HepG2 (cell line): ENCODE measurements around the gene CBFA2T2. TPM values are rescaled to one million over a fixed set of nuclear protein-coding genes. Genes with fewer than 3 reads are reported as not detected.
A peak's percentile ranks its signal among the peaks of the same experiment; 100 is the strongest.

Experiments used
- ARNT2 ChIP-seq: sonication (generic); formaldehyde crosslinking; IDR thresholded peaks from 2 replicates; pipeline ENCODE4 v1.8.0; 2022; ENCODE audit warnings: mild to moderate bottlenecking, low read depth, missing genetic modification reagents, moderate library complexity
- ELF3 ChIP-seq: IDR thresholded peaks from 2 replicates; pipeline ENCODE4 v1.6.1; 2016; ENCODE audit warnings: missing genetic modification reagents, missing compliant biosample characterization
- ELF4 ChIP-seq: sonication (generic); formaldehyde crosslinking; IDR thresholded peaks from 2 replicates; pipeline ENCODE4 v1.5.0; 2020; ENCODE audit warnings: missing genetic modification reagents, mild to moderate bottlenecking, moderate library complexity, borderline replicate concordance
- IKZF4 ChIP-seq: sonication (generic); formaldehyde crosslinking; IDR thresholded peaks from 2 replicates; pipeline ENCODE4 v1.5.1; 2020; ENCODE audit warnings: borderline replicate concordance, mild to moderate bottlenecking, low read depth, missing genetic modification reagents; ENCODE audit errors: not compliant biosample characterization
- KLF6 ChIP-seq: IDR thresholded peaks from 2 replicates; pipeline ENCODE4 v1.8.0; 2016; ENCODE audit warnings: missing biosample characterization, missing genetic modification reagents
- MAF1 ChIP-seq: sonication (generic); formaldehyde crosslinking; IDR thresholded peaks from 2 replicates; pipeline ENCODE4 v1.5.0; 2020; ENCODE audit warnings: missing genetic modification reagents, borderline replicate concordance
- MZF1 ChIP-seq: sonication (generic); formaldehyde crosslinking; IDR thresholded peaks from 2 replicates; pipeline ENCODE4 v1.8.1; 2023; ENCODE audit warnings: mild to moderate bottlenecking, missing genetic modification reagents, borderline replicate concordance
- NR2C2 ChIP-seq: sonication (generic); formaldehyde crosslinking; IDR thresholded peaks from 2 replicates; pipeline ENCODE4 v1.4.0; 2020; ENCODE audit warnings: missing genetic modification reagents, mild to moderate bottlenecking, moderate library complexity, borderline replicate concordance
- SATB2 ChIP-seq: sonication (generic); formaldehyde crosslinking; IDR thresholded peaks from 2 replicates; pipeline ENCODE4 v1.5.0; 2020; ENCODE audit warnings: missing genetic modification reagents
- SIX4 ChIP-seq: sonication (generic); formaldehyde crosslinking; IDR thresholded peaks from 2 replicates; pipeline ENCODE4 v1.4.0; 2020; ENCODE audit warnings: missing genetic modification reagents
- SMARCC2 ChIP-seq: fragments of 450-650 bp; IDR thresholded peaks from 2 replicates; pipeline ENCODE4 v1.6.1; 2017; ENCODE audit warnings: antibody characterized with exemption, mild to moderate bottlenecking
- SOX13 ChIP-seq, 3 experiments: fragments of 450-650 bp in 1 of 3; sonication (generic) in 1 of 3; formaldehyde crosslinking in 1 of 3; IDR thresholded peaks in 2 of 3; conservative IDR thresholded peaks in 1 of 3; 2 replicates each; pipeline versions ENCODE4 v1.5.0 to v1.6.1; 2016 to 2020; ENCODE audit warnings: antibody characterized with exemption in 1 of 3, mild to moderate bottlenecking in 1 of 3, missing compliant biosample characterization in 1 of 3, missing genetic modification reagents in 1 of 3, moderate library complexity in 1 of 3
- YEATS4 ChIP-seq: sonication (generic); formaldehyde crosslinking; IDR thresholded peaks from 2 replicates; pipeline ENCODE4 v1.4.0; 2020; ENCODE audit warnings: missing genetic modification reagents, borderline replicate concordance
- ZNF235 ChIP-seq: sonication (generic); formaldehyde crosslinking; IDR thresholded peaks from 2 replicates; pipeline ENCODE4 v1.8.1; 2023; ENCODE audit warnings: mild to moderate bottlenecking, missing genetic modification reagents, borderline replicate concordance
- ZNF652 ChIP-seq: IDR thresholded peaks from 2 replicates; pipeline ENCODE4 v1.6.1; 2016; ENCODE audit warnings: low read depth, borderline replicate concordance
- ZNF891 ChIP-seq: sonication (generic); formaldehyde crosslinking; IDR thresholded peaks from 2 replicates; pipeline ENCODE4 v1.5.0; 2020; ENCODE audit warnings: mild to moderate bottlenecking, missing genetic modification reagents
- polyA plus RNA-seq, 8 experiments: library from polyadenylated mRNA; depleted of rRNA in 3 of 8; stranded (reverse) in 7 of 8; unstranded in 1 of 8; fragments of >200 nt; fragmentation: Illumina TruSeq in 4 of 8; extraction: Trizol in 4 of 8; gene quantifications; 2 replicates each; pipeline versions ENCODE4 v1.2.1 to v1.2.3, GENCODE V29; 2011 to 2016; ENCODE audit warnings: low read depth in 4 of 8, missing spikeins in 1 of 8, mixed read lengths in 1 of 8; ENCODE audit not compliant: insufficient read depth in 1 of 8
- total RNA-seq, 5 experiments: library from RNA; depleted of rRNA; stranded (reverse); fragments of >200 nt; fragmentation: Illumina TruSeq; extraction: Trizol; gene quantifications; 2 replicates each; pipeline ENCODE4 v1.2.3, GENCODE V29; 2016; ENCODE audit warnings: low read depth in 1 of 5
- TF ChIP-seq, protein P1 (sequence below): sonication (generic); formaldehyde crosslinking; IDR thresholded peaks from 2 replicates; pipeline ENCODE4 v1.9.0; 2021; ENCODE audit warnings: missing genetic modification reagents, mild to moderate bottlenecking, borderline replicate concordance
- TF ChIP-seq, protein P2 (sequence below), 2 experiments: sonication (generic) in 1 of 2; formaldehyde crosslinking in 1 of 2; IDR thresholded peaks; 2 replicates each; pipeline versions ENCODE4 v1.4.0 to v1.6.1; 2016 to 2020; ENCODE audit warnings: borderline replicate concordance in 1 of 2, low read depth in 1 of 2, mild to moderate bottlenecking in 1 of 2, missing genetic modification reagents in 1 of 2
- TF ChIP-seq, protein P3 (sequence below): sonication (generic); formaldehyde crosslinking; IDR thresholded peaks from 2 replicates; pipeline ENCODE4 v1.8.1; 2023; ENCODE audit warnings: mild to moderate bottlenecking, inconsistent platforms, moderate library complexity, missing genetic modification reagents, borderline replicate concordance
- TF ChIP-seq, protein P4 (sequence below): IDR thresholded peaks from 2 replicates; pipeline ENCODE4 v1.6.1; 2016; ENCODE audit warnings: missing biosample characterization, missing genetic modification reagents, low read depth

Gene CBFA2T2
- total and polyA plus RNA-seq, 2 of the 13 experiments (the other 11 are each of a cell fraction or from before 2014, with no cell fraction given): 6.3 to 21.2 TPM

DNA sequence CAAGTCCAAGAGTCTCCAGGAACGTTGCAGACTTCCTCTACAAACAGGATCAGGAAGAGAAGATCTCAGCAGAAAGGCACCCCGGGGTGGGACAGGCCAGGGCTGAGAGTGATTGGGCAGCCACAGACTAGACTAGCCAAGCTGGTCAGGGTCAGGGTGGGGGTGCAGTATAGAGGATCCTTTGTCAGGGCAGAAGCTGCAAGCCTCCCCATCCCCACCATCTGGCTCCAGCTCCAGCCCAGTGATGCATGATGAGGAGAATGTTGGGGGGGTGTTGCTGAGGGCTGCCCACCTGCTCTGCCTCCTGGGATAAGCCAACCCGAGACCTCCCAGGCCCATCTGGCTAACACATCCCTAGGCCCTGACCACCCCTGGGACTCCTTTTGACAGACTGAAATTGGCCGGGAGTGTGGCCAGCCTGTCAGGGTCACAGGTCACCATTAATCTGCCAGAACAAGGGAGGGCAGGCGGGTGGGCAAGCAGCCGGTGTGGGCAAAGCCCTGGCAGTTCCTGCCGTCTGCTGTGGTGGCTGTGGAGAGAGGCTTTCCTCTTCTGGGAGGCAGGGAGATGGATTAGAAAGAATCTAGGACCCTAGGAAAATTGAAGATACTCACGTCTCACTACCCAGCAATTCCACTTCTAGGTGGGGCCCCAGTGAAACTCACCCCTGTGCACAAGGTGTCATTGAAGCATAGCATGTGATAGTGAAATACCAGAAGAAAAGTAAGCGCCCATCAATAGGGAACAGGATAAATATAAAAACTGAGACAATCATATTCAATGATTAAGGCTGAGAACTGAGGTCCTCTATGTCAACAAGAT is 24.2 kb upstream of the CBFA2T2 start (continued):
- TF ChIP-seq, protein P1, sequence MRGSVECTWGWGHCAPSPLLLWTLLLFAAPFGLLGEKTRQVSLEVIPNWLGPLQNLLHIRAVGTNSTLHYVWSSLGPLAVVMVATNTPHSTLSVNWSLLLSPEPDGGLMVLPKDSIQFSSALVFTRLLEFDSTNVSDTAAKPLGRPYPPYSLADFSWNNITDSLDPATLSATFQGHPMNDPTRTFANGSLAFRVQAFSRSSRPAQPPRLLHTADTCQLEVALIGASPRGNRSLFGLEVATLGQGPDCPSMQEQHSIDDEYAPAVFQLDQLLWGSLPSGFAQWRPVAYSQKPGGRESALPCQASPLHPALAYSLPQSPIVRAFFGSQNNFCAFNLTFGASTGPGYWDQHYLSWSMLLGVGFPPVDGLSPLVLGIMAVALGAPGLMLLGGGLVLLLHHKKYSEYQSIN (CRISPR knock-in tag): no peak
- TF ChIP-seq, protein P2, sequence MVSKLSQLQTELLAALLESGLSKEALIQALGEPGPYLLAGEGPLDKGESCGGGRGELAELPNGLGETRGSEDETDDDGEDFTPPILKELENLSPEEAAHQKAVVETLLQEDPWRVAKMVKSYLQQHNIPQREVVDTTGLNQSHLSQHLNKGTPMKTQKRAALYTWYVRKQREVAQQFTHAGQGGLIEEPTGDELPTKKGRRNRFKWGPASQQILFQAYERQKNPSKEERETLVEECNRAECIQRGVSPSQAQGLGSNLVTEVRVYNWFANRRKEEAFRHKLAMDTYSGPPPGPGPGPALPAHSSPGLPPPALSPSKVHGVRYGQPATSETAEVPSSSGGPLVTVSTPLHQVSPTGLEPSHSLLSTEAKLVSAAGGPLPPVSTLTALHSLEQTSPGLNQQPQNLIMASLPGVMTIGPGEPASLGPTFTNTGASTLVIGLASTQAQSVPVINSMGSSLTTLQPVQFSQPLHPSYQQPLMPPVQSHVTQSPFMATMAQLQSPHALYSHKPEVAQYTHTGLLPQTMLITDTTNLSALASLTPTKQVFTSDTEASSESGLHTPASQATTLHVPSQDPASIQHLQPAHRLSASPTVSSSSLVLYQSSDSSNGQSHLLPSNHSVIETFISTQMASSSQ (IDR thresholded peaks at IDR 0.05; ENCODE audit: low read depth): no peak
- TF ChIP-seq, protein P2 (CRISPR knock-in tag; IDR thresholded peaks at IDR 0.05; ENCODE audit: borderline replicate concordance): no peak
- TF ChIP-seq SOX13 (IDR thresholded peaks at IDR 0.05): no peak
- no peak for TF ChIP-seq SOX13 (CRISPR knock-in tag; conservative IDR thresholded peaks at IDR 0.05 in 1 of 2, IDR thresholded peaks at IDR 0.05 in 1 of 2)
- TF ChIP-seq ARNT2 (CRISPR knock-in tag): peak; percentile 54; the same call in 1 of the 2 replicates
- no peak for TF ChIP-seq MZF1 (CRISPR knock-in tag)
- TF ChIP-seq SIX4 (CRISPR knock-in tag): no peak
- no peak for TF ChIP-seq KLF6 (CRISPR knock-in tag)
- TF ChIP-seq, protein P3, sequence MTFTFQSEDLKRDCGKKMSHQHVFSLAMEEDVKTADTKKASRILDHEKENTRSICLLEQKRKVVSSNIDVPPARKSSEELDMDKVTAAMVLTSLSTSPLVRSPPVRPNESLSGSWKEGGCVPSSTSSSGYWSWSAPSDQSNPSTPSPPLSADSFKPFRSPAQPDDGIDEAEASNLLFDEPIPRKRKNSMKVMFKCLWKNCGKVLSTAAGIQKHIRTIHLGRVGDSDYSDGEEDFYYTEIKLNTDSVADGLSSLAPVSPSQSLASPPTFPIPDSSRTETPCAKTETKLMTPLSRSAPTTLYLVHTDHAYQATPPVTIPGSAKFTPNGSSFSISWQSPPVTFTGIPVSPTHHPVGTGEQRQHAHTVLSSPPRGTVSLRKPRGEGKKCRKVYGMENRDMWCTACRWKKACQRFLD: no peak
- TF ChIP-seq ZNF235 (CRISPR knock-in tag): no peak
- TF ChIP-seq ZNF891 (CRISPR knock-in tag): peak; percentile 62; the same call in 1 of the 2 replicates
- TF ChIP-seq, protein P4, sequence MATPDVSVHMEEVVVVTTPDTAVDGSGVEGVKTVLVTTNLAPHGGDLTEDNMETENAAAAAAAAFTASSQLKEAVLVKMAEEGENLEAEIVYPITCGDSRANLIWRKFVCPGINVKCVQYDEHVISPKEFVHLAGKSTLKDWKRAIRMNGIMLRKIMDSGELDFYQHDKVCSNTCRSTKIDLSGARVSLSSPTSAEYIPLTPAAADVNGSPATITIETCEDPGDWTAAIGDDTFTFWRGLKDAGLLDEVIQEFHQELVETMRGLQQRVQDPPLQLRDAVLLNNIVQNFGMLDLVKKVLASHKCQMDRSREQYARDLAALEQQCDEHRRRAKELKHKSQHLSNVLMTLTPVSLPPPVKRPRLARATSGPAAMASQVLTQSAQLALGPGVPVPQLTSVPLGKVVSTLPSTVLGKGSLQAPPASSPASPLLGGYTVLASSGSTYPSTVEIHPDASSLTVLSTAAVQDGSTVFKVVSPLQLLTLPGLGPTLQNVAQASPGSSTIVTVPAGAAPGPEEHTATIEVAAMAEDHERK (CRISPR knock-in tag): no peak
- TF ChIP-seq ZNF652: no peak
- no peak for TF ChIP-seq MAF1 (CRISPR knock-in tag)
- TF ChIP-seq IKZF4: no peak
- no peak for TF ChIP-seq ELF3 (CRISPR knock-in tag)
- peak; percentile 23; the same call in 1 of the 2 replicates for TF ChIP-seq NR2C2
- TF ChIP-seq YEATS4 (CRISPR knock-in tag): no peak
- TF ChIP-seq SMARCC2: no peak
- no peak for TF ChIP-seq SATB2 (CRISPR knock-in tag)
- no peak for TF ChIP-seq ELF4
